Prostate gland (tissue), 2 donors: ENCODE results near the gene TAS2R60.

Experiments
- POLR2AphosphoS5 ChIP-seq: sonication (generic); formaldehyde crosslinking; IDR thresholded peaks from one replicate; pipeline ENCODE4 v1.6.1; 2017; ENCODE audit warnings: antibody characterized with exemption
- TF ChIP-seq, protein P1 (sequence below), 4 experiments: fragments of 200-600 bp in 2 of 4; fragments of 450-650 bp in 2 of 4; sonication (generic) in 2 of 4; IDR thresholded peaks; 1 replicate in 3 of 4; 2 replicates in 1 of 4; pipeline ENCODE4 v1.5.1; 2016 to 2019; ENCODE audit warnings: antibody characterized with exemption in 4 of 4, mild to moderate bottlenecking in 2 of 4, moderate library complexity in 2 of 4

DNA sequence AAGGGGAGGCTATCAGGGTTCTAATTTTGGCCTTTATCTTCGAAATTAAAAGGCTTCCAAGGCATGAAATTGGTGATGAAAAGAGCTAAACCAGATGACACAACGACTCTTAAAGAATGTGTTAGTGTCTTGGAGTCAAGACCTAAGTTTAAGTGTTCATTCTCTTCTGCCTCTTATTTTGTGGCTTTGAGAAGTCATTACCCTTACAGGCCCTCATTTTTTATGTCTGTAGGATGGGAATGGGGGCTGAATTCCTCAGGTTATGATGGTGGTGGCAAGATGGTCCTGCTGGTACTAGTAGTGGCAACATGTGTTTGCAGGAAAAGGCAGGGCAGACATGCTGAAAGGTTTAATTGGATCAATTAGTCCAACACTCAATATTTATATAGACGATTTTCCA is 15.4 kb downstream of the TAS2R60 start:
- TF ChIP-seq, protein P1, sequence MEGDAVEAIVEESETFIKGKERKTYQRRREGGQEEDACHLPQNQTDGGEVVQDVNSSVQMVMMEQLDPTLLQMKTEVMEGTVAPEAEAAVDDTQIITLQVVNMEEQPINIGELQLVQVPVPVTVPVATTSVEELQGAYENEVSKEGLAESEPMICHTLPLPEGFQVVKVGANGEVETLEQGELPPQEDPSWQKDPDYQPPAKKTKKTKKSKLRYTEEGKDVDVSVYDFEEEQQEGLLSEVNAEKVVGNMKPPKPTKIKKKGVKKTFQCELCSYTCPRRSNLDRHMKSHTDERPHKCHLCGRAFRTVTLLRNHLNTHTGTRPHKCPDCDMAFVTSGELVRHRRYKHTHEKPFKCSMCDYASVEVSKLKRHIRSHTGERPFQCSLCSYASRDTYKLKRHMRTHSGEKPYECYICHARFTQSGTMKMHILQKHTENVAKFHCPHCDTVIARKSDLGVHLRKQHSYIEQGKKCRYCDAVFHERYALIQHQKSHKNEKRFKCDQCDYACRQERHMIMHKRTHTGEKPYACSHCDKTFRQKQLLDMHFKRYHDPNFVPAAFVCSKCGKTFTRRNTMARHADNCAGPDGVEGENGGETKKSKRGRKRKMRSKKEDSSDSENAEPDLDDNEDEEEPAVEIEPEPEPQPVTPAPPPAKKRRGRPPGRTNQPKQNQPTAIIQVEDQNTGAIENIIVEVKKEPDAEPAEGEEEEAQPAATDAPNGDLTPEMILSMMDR (IDR thresholded peaks at IDR 0.05), result no peak
- TF ChIP-seq POLR2AphosphoS5, result no peak
